Neural progenitor cell (in vitro differentiated cells): ENCODE measurements around the gene FNDC8. TPM values are rescaled to one million over a fixed set of nuclear protein-coding genes. Genes with fewer than 3 reads are reported as not detected.

Source experiments
- DNase-seq: peaks from one replicate; pipeline ENCODE4 v3.0.0-alpha.2; 2016; ENCODE audit warnings: low spot score
- H2AFZ ChIP-seq: fragments of 200-600 bp; sonication (generic); replicated peaks from 2 replicates; pipeline ENCODE4 v1.6.1; 2016; ENCODE audit warnings: antibody characterized with exemption
- H3F3A ChIP-seq: fragments of 200-600 bp; sonication (generic); 2 replicates; pipeline ENCODE4 v1.6.1; 2016; ENCODE audit warnings: antibody characterized with exemption, low read depth
- H3K27ac ChIP-seq: fragments of 200-600 bp; sonication (generic); 2 replicates; pipeline ENCODE4 v1.5.1; 2016; ENCODE audit warnings: mild to moderate bottlenecking
- H3K27me3 ChIP-seq: fragments of 200-600 bp; sonication (generic); 2 replicates; pipeline ENCODE4 v1.6.1; 2016; ENCODE audit warnings: mild to moderate bottlenecking, moderate library complexity
- H3K36me3 ChIP-seq: fragments of 200-600 bp; sonication (generic); 2 replicates; pipeline ENCODE4 v1.5.1; 2016
- H3K4me1 ChIP-seq: fragments of 200-600 bp; sonication (generic); 2 replicates; pipeline ENCODE4 v1.6.1; 2016; ENCODE audit warnings: mixed run types
- H3K4me2 ChIP-seq: fragments of 200-600 bp; sonication (generic); 2 replicates; pipeline ENCODE4 v1.6.1; 2016
- H3K4me3 ChIP-seq: fragments of 200-600 bp; sonication (generic); 2 replicates; pipeline ENCODE4 v1.5.1; 2016
- H3K79me2 ChIP-seq: fragments of 200-600 bp; sonication (generic); 2 replicates; pipeline ENCODE4 v1.6.1; 2016; ENCODE audit warnings: low read depth
- H3K9ac ChIP-seq: fragments of 200-600 bp; sonication (generic); 2 replicates; pipeline ENCODE4 v1.6.1; 2016
- H3K9me3 ChIP-seq: fragments of 200-600 bp; sonication (generic); 2 replicates; pipeline ENCODE4 v1.5.1; 2016; ENCODE audit warnings: low read depth
- H4K20me1 ChIP-seq: fragments of 200-600 bp; sonication (generic); 2 replicates; pipeline ENCODE4 v1.6.1; 2016; ENCODE audit warnings: low read depth
- H3K27ac Mint-ChIP-seq: 3 replicates; pipeline ENCODE4 v1.8.0; 2021; ENCODE audit warnings: mixed read lengths
- H3K27me3 Mint-ChIP-seq: 2 replicates; pipeline ENCODE4 v1.8.0; 2022; ENCODE audit warnings: low read depth, mild to moderate bottlenecking, inconsistent platforms, moderate library complexity, mixed read lengths; ENCODE audit not compliant: insufficient read depth
- H3K36me3 Mint-ChIP-seq: 3 replicates; pipeline ENCODE4 v1.8.0; 2021; ENCODE audit warnings: mixed read lengths
- H3K4me1 Mint-ChIP-seq: 3 replicates; pipeline ENCODE4 v1.8.0; 2021; ENCODE audit warnings: mixed read lengths
- H3K4me3 Mint-ChIP-seq: 3 replicates; pipeline ENCODE4 v1.8.0; 2021; ENCODE audit warnings: mild to moderate bottlenecking, moderate library complexity, mixed read lengths
- H3K9me3 Mint-ChIP-seq: 3 replicates; pipeline ENCODE4 v1.8.0; 2020; ENCODE audit warnings: mixed read lengths
- EZH2 ChIP-seq: fragments of 200-600 bp; sonication (generic); IDR thresholded peaks from 2 replicates; pipeline ENCODE4 v1.6.1; 2017; ENCODE audit warnings: antibody characterized with exemption, mild to moderate bottlenecking, moderate library complexity
- EZH2phosphoT487 ChIP-seq: fragments of 200-600 bp; sonication (generic); IDR thresholded peaks from 2 replicates; pipeline ENCODE4 v1.6.1; 2017; ENCODE audit warnings: antibody characterized with exemption
- total RNA-seq: library from RNA; depleted of rRNA; stranded (reverse); fragments of >200 nt; gene quantifications from 2 replicates; pipeline ENCODE4 v1.2.3, GENCODE V29; 2015; ENCODE audit warnings: low replicate concordance
- TF ChIP-seq, protein P1 (sequence below): fragments of 200-600 bp; sonication (generic); IDR thresholded peaks from 2 replicates; pipeline ENCODE4 v1.5.1; 2017; ENCODE audit warnings: antibody characterized with exemption, mild to moderate bottlenecking

The FNDC8 gene
- total RNA-seq, 1 donor from 2014 or later, result not detected

DNA sequence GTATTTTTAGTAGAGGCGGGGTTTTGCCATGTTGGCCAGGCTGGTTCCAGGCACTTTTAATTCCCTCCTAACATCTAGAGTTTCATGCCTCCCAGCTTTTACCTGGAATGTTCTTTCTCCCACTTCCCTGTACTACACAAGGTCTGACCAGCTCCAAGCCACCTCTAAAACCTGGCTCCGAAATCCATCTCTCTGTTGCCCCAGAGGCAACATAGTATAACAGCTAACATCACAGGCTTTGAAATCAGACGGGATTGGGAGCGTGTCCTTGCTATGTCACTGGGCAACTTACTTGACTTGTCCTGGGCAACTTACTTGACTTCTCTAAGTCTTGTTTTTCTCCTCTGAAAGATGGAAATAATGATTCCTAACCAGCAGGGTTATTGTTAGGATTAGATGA is 41.3 kb downstream of the FNDC8 start:
- no peak overlapping the region for H3K4me3 Mint-ChIP-seq
- Histone ChIP-seq H3K4me2 (no peak overlapping the region), H3K36me3 (no peaks in the 10 kb centered on the region), H3K79me2 (no peaks in the 10 kb centered on the region), H3K9ac (no peak overlapping the region), H3K27ac (no peak overlapping the region), H3K4me1 (no peaks in the 10 kb centered on the region), H2AFZ (no peak overlapping the region), H3F3A (no peaks in the 10 kb centered on the region), H3K27me3 (no peaks in the 10 kb centered on the region), H3K9me3 (no peaks in the 10 kb centered on the region), H3K4me3 (no peak overlapping the region), H4K20me1 (no peaks in the 10 kb centered on the region)
- H3K27me3 Mint-ChIP-seq, result peaks cover 10% of the 10 kb centered on the region
- TF ChIP-seq EZH2 (no peak), EZH2phosphoT487 (no peak)
- TF ChIP-seq, protein P1, sequence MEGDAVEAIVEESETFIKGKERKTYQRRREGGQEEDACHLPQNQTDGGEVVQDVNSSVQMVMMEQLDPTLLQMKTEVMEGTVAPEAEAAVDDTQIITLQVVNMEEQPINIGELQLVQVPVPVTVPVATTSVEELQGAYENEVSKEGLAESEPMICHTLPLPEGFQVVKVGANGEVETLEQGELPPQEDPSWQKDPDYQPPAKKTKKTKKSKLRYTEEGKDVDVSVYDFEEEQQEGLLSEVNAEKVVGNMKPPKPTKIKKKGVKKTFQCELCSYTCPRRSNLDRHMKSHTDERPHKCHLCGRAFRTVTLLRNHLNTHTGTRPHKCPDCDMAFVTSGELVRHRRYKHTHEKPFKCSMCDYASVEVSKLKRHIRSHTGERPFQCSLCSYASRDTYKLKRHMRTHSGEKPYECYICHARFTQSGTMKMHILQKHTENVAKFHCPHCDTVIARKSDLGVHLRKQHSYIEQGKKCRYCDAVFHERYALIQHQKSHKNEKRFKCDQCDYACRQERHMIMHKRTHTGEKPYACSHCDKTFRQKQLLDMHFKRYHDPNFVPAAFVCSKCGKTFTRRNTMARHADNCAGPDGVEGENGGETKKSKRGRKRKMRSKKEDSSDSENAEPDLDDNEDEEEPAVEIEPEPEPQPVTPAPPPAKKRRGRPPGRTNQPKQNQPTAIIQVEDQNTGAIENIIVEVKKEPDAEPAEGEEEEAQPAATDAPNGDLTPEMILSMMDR, result no peak
- H3K4me1 Mint-ChIP-seq, result no peaks in the 10 kb centered on the region
- no peak overlapping the region for H3K27ac Mint-ChIP-seq
- H3K9me3 Mint-ChIP-seq, result no peaks in the 10 kb centered on the region
- DNase-seq, result no peak
- no peaks in the 10 kb centered on the region for H3K36me3 Mint-ChIP-seq

DNA sequence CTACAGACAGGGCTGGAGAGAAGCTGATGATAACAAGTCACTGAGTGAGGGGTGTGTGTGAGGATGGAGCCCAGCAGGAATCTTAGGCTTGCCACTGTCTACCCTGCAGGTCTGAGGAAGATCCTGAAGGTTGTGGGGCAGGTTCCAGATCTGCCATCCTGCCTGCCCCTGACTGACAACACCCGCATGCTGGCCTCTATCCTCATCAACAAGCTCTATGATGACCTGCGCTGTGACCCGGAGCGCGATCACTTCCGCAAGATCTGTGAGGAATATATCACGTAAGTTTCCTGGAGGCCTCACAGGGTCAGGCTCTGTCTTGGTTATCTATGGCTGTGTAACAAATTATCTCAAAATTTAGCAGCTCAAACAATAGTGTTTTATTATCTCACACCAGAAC is 42.5 kb downstream of the FNDC8 start:
- Histone ChIP-seq H3K27ac (no peak overlapping the region), H3K4me1 (no peaks in the 10 kb centered on the region), H3K36me3 (no peaks in the 10 kb centered on the region), H2AFZ (no peak overlapping the region), H3K9ac (no peak overlapping the region), H4K20me1 (no peaks in the 10 kb centered on the region), H3F3A (no peaks in the 10 kb centered on the region), H3K4me2 (no peak overlapping the region), H3K79me2 (no peaks in the 10 kb centered on the region), H3K4me3 (no peak overlapping the region), H3K27me3 (no peaks in the 10 kb centered on the region), H3K9me3 (no peaks in the 10 kb centered on the region)
- no peaks in the 10 kb centered on the region for H3K4me1 Mint-ChIP-seq
- peaks cover 10% of the 10 kb centered on the region for H3K27me3 Mint-ChIP-seq
- no peak for TF ChIP-seq EZH2
- H3K4me3 Mint-ChIP-seq, result no peak overlapping the region
- H3K36me3 Mint-ChIP-seq, result no peaks in the 10 kb centered on the region
- no peak overlapping the region for H3K27ac Mint-ChIP-seq
- no peaks in the 10 kb centered on the region for H3K9me3 Mint-ChIP-seq
- DNase-seq, result no peak

DNA sequence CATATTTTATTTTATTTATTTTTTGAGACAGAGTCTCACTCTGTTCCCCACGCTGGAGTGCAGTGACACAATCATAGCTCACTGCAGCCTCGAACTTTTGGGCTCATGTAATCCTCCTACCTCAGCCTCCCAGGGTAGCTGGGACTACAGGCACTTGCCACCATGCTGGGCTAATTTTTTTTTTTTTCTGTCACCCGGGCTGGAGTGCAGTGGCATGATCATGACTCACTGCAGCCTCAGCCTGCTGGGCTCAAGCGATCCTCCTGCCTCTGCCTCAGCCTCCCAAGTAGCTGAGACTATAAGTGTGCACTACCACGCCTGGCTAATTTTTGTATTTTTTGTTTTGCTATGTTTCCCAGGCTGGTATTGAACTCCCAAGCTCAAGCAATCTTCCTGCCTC is 43.3 kb downstream of the FNDC8 start:
- Histone ChIP-seq H3K79me2 (no peaks in the 10 kb centered on the region), H4K20me1 (no peaks in the 10 kb centered on the region), H3K4me1 (no peaks in the 10 kb centered on the region), H3K9me3 (no peaks in the 10 kb centered on the region), H3K27ac (no peak overlapping the region), H2AFZ (no peak overlapping the region), H3K9ac (no peak overlapping the region), H3K4me2 (no peak overlapping the region), H3K27me3 (no peaks in the 10 kb centered on the region), H3F3A (no peaks in the 10 kb centered on the region), H3K36me3 (no peaks in the 10 kb centered on the region), H3K4me3 (no peak overlapping the region)
- no peak for DNase-seq
- Mint-ChIP-seq H3K27me3 (peaks cover 5% of the 10 kb centered on the region), H3K4me1 (no peaks in the 10 kb centered on the region), H3K27ac (no peak overlapping the region), H3K9me3 (no peaks in the 10 kb centered on the region), H3K36me3 (no peaks in the 10 kb centered on the region), H3K4me3 (no peak overlapping the region)
- no peak for TF ChIP-seq EZH2phosphoT487
- no peak for TF ChIP-seq EZH2
- TF ChIP-seq, protein P1, result no peak

DNA sequence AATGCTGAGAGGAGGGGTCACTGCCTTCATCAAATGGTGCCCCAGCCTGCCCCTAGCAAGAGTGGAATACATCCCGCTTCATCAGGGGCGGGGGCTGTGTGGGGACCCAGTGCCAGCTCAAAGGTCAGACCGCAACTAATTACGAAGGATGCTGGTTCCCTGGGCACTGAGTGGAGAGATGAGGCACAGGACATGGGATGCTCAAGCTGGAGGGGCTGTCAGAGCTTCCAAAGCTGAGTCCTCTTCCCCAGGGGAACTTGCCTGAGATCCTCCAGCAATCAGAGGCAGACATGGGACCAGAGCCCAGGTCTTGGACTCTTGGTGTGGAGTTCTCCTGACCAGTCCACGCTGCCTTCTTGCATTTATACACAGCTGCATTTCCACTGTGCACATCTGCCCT is 45.1 kb downstream of the FNDC8 start:
- Mint-ChIP-seq H3K4me1 (no peaks in the 10 kb centered on the region), H3K27ac (no peak overlapping the region), H3K9me3 (no peaks in the 10 kb centered on the region), H3K36me3 (no peaks in the 10 kb centered on the region), H3K27me3 (peaks cover 5% of the 10 kb centered on the region), H3K4me3 (no peak overlapping the region)
- no peaks in the 10 kb centered on the region for H3K9me3 ChIP-seq
- no peak for TF ChIP-seq EZH2
- TF ChIP-seq EZH2phosphoT487, result no peak
- TF ChIP-seq, protein P1, result no peak
- no peak for DNase-seq
- no peaks in the 10 kb centered on the region for H4K20me1 ChIP-seq
- H3K4me3 ChIP-seq, result no peak overlapping the region
- H2AFZ ChIP-seq, result no peak overlapping the region
- no peaks in the 10 kb centered on the region for H3K79me2 ChIP-seq
- no peak overlapping the region for H3K4me2 ChIP-seq
- H3K36me3 ChIP-seq, result no peaks in the 10 kb centered on the region
- H3K27me3 ChIP-seq, result no peaks in the 10 kb centered on the region
- H3K9ac ChIP-seq, result no peak overlapping the region
- no peak overlapping the region for H3K27ac ChIP-seq
- no peaks in the 10 kb centered on the region for H3K4me1 ChIP-seq
- H3F3A ChIP-seq, result no peaks in the 10 kb centered on the region
